Astrocyte (in vitro differentiated cells and primary cell): ENCODE measurements around the gene ZCCHC24. TPM values are rescaled to one million over a fixed set of nuclear protein-coding genes. Genes with fewer than 3 reads are reported as not detected.

ENCODE experiments used
- DNase-seq: peaks from one replicate; pipeline ENCODE4 v3.0.0-alpha.2; 2010; ENCODE audit warnings: low read depth
- FAIRE-seq: peaks from 2 replicates; lab custom pipeline; 2011; peaks lifted over from hg19 to GRCh38; lab: Jason Lieb, UNC
- H2AFZ ChIP-seq: 2 replicates; pipeline ENCODE4 v1.6.0; 2012; ENCODE audit warnings: low read depth, low read length, inconsistent platforms
- H3K27ac ChIP-seq: 2 replicates; pipeline ENCODE4 v1.5.1; 2011; ENCODE audit warnings: low read depth, low read length, inconsistent platforms
- H3K27me3 ChIP-seq: 2 replicates; pipeline ENCODE4 v1.6.0; 2011; ENCODE audit warnings: low read length, inconsistent platforms; ENCODE audit not compliant: insufficient read depth
- H3K36me3 ChIP-seq: 2 replicates; pipeline ENCODE4 v1.5.1; 2011; ENCODE audit warnings: low read length, inconsistent platforms; ENCODE audit not compliant: insufficient read depth
- H3K4me1 ChIP-seq: 2 replicates; pipeline ENCODE4 v1.5.1; 2011; ENCODE audit warnings: low read length, inconsistent platforms; ENCODE audit not compliant: insufficient read depth
- H3K4me2 ChIP-seq: 2 replicates; pipeline ENCODE4 v1.6.0; 2012; ENCODE audit warnings: low read length, inconsistent platforms
- H3K4me3 ChIP-seq: 2 replicates; pipeline ENCODE4 v1.5.1; 2011; ENCODE audit warnings: low read depth, mild to moderate bottlenecking, low read length, inconsistent platforms; ENCODE audit not compliant: insufficient read depth
- H3K79me2 ChIP-seq: 2 replicates; pipeline ENCODE4 v1.6.0; 2012; ENCODE audit warnings: mild to moderate bottlenecking, low read length, inconsistent platforms; ENCODE audit not compliant: insufficient read depth
- H3K9ac ChIP-seq: 2 replicates; pipeline ENCODE4 v1.6.0; 2012; ENCODE audit warnings: mild to moderate bottlenecking, low read length, inconsistent platforms
- H3K9me3 ChIP-seq: 2 replicates; pipeline ENCODE4 v1.5.1; 2012; ENCODE audit warnings: low read depth, mild to moderate bottlenecking, low read length, inconsistent platforms; ENCODE audit not compliant: insufficient read depth
- H4K20me1 ChIP-seq: 2 replicates; pipeline ENCODE4 v1.6.0; 2012; ENCODE audit warnings: low read length, inconsistent platforms; ENCODE audit not compliant: insufficient read depth
- H3K27ac Mint-ChIP-seq: one replicate; pipeline ENCODE4 v1.8.0; 2021; ENCODE audit warnings: mild to moderate bottlenecking, mixed read lengths; ENCODE audit not compliant: unreplicated experiment
- H3K27me3 Mint-ChIP-seq: one replicate; pipeline ENCODE4 v1.8.0; 2021; ENCODE audit warnings: low read depth, mixed read lengths; ENCODE audit not compliant: unreplicated experiment
- H3K36me3 Mint-ChIP-seq: one replicate; pipeline ENCODE4 v1.8.0; 2021; ENCODE audit warnings: low read depth, mixed read lengths; ENCODE audit not compliant: unreplicated experiment
- H3K4me1 Mint-ChIP-seq: one replicate; pipeline ENCODE4 v1.8.0; 2021; ENCODE audit warnings: low read depth, mixed read lengths; ENCODE audit not compliant: unreplicated experiment
- H3K4me3 Mint-ChIP-seq: one replicate; pipeline ENCODE4 v1.8.0; 2021; ENCODE audit warnings: mild to moderate bottlenecking, moderate library complexity, mixed read lengths; ENCODE audit not compliant: unreplicated experiment
- H3K9me3 Mint-ChIP-seq: one replicate; pipeline ENCODE4 v1.8.0; 2021; ENCODE audit warnings: mild to moderate bottlenecking, mixed read lengths; ENCODE audit not compliant: unreplicated experiment
- EZH2 ChIP-seq: IDR thresholded peaks from 2 replicates; pipeline ENCODE4 v1.6.1; 2012; ENCODE audit warnings: mild to moderate bottlenecking, low read length, inconsistent platforms; ENCODE audit not compliant: insufficient read depth
- total RNA-seq: library from RNA; stranded (reverse); gene quantifications from 2 replicates; pipeline ENCODE4 v1.2.1, GENCODE V29; 2021
- TF ChIP-seq, protein P1 (sequence below): IDR thresholded peaks from 2 replicates; pipeline ENCODE4 v1.5.1; 2011; ENCODE audit warnings: low read depth, mild to moderate bottlenecking, inconsistent platforms, low read length, moderate library complexity; ENCODE audit not compliant: insufficient read depth

The ZCCHC24 gene
- total RNA-seq, 1 donor from 2014 or later, result 21.4 TPM

GRCh38 chr10:79476645-79477044 is 31.2 kb upstream of the ZCCHC24 start:
- no peaks in the 10 kb centered on the region for H3K27me3 ChIP-seq
- Mint-ChIP-seq H3K4me1 (no peaks in the 10 kb centered on the region), H3K36me3 (no peaks in the 10 kb centered on the region), H3K9me3 (peaks cover 5% of the 10 kb centered on the region), H3K27ac (no peak overlapping the region), H3K4me3 (no peak overlapping the region), H3K27me3 (peaks cover 24% of the 10 kb centered on the region)
- DNase-seq (no peak), FAIRE-seq (no peak)
- no peaks in the 10 kb centered on the region for H4K20me1 ChIP-seq
- H3K4me2 ChIP-seq, result no peak overlapping the region
- H3K9me3 ChIP-seq, result no peaks in the 10 kb centered on the region
- no peak overlapping the region for H3K9ac ChIP-seq
- H2AFZ ChIP-seq, result no peak overlapping the region
- TF ChIP-seq, protein P1, sequence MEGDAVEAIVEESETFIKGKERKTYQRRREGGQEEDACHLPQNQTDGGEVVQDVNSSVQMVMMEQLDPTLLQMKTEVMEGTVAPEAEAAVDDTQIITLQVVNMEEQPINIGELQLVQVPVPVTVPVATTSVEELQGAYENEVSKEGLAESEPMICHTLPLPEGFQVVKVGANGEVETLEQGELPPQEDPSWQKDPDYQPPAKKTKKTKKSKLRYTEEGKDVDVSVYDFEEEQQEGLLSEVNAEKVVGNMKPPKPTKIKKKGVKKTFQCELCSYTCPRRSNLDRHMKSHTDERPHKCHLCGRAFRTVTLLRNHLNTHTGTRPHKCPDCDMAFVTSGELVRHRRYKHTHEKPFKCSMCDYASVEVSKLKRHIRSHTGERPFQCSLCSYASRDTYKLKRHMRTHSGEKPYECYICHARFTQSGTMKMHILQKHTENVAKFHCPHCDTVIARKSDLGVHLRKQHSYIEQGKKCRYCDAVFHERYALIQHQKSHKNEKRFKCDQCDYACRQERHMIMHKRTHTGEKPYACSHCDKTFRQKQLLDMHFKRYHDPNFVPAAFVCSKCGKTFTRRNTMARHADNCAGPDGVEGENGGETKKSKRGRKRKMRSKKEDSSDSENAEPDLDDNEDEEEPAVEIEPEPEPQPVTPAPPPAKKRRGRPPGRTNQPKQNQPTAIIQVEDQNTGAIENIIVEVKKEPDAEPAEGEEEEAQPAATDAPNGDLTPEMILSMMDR, result no peak
- TF ChIP-seq EZH2, result no peak
- H3K36me3 ChIP-seq, result no peaks in the 10 kb centered on the region
- H3K4me1 ChIP-seq, result no peaks in the 10 kb centered on the region
- no peak overlapping the region for H3K27ac ChIP-seq
- H3K79me2 ChIP-seq, result no peaks in the 10 kb centered on the region
- no peak overlapping the region for H3K4me3 ChIP-seq

- Histone ChIP-seq H3K36me3 (no peaks in the 10 kb centered on the region), H3K4me2 (no peak overlapping the region), H3K27ac (no peak overlapping the region), H2AFZ (no peak overlapping the region), H3K4me1 (no peaks in the 10 kb centered on the region), H3K9ac (no peak overlapping the region), H4K20me1 (no peaks in the 10 kb centered on the region), H3K27me3 (no peaks in the 10 kb centered on the region), H3K4me3 (no peak overlapping the region), H3K79me2 (no peaks in the 10 kb centered on the region), H3K9me3 (no peaks in the 10 kb centered on the region)
- DNase-seq, result no peak
- H3K4me1 Mint-ChIP-seq, result no peaks in the 10 kb centered on the region
- H3K4me3 Mint-ChIP-seq, result no peak overlapping the region
- no peaks in the 10 kb centered on the region for H3K9me3 Mint-ChIP-seq
- H3K27me3 Mint-ChIP-seq, result peaks cover 26% of the 10 kb centered on the region
- H3K36me3 Mint-ChIP-seq, result no peaks in the 10 kb centered on the region
- FAIRE-seq, result no peak
- no peak for TF ChIP-seq EZH2
- TF ChIP-seq, protein P1, result no peak
- no peak overlapping the region for H3K27ac Mint-ChIP-seq
These were observed 30.5 kb upstream of the ZCCHC24 start for GRCh38 chr10:79475877-79476276.

GRCh38 chr10:79475119-79475653 is 29.8 kb upstream of the ZCCHC24 start:
- Mint-ChIP-seq H3K4me1 (no peaks in the 10 kb centered on the region), H3K36me3 (no peaks in the 10 kb centered on the region), H3K27ac (no peak overlapping the region), H3K27me3 (peaks cover 26% of the 10 kb centered on the region), H3K4me3 (no peak overlapping the region), H3K9me3 (no peaks in the 10 kb centered on the region)
- H3K4me3 ChIP-seq, result no peak overlapping the region
- no peak overlapping the region for H2AFZ ChIP-seq
- no peaks in the 10 kb centered on the region for H3K79me2 ChIP-seq
- no peak overlapping the region for H3K9ac ChIP-seq
- DNase-seq (no peak), FAIRE-seq (no peak)
- H4K20me1 ChIP-seq, result no peaks in the 10 kb centered on the region
- TF ChIP-seq EZH2, result no peak
- TF ChIP-seq, protein P1, result no peak
- H3K4me2 ChIP-seq, result no peak overlapping the region
- no peaks in the 10 kb centered on the region for H3K4me1 ChIP-seq
- H3K27ac ChIP-seq, result no peak overlapping the region
- no peaks in the 10 kb centered on the region for H3K9me3 ChIP-seq
- no peaks in the 10 kb centered on the region for H3K36me3 ChIP-seq
- H3K27me3 ChIP-seq, result no peaks in the 10 kb centered on the region
